Measurements from ENCODE around the gene TPD52L2. TPM values are rescaled to one million over a fixed set of nuclear protein-coding genes. Genes with fewer than 3 reads are reported as not detected.

Gene TPD52L2
- total RNA-seq, 1 experiment from 2014 or later, result 113 TPM

- ChIA-PET CTCF (interaction anchor here (0.6 kb wide), 2 partner anchors 20 to 128 kb away, joined by 3 to 4 read pairs; no protein-coding TSS in a partner anchor), POLR2A (no interaction called here)
- no peaks in the 10 kb centered on the region for H3K9me3 ChIP-seq (ENCODE audit: control insufficient read depth, insufficient read depth, low read depth, low read length)
- H3K27ac ChIP-seq (ENCODE audit: low read length), result peak overlapping the region; percentile 39; the same call in 1 of the 2 replicates
- no peaks in the 10 kb centered on the region for H3K36me3 ChIP-seq (ENCODE audit: control insufficient read depth, insufficient read depth, low read length)
- H3K4me1 ChIP-seq (ENCODE audit: control insufficient read depth, insufficient read depth, low read length), result peaks cover 19% of the 10 kb centered on the region
- TF ChIP-seq, protein P1, sequence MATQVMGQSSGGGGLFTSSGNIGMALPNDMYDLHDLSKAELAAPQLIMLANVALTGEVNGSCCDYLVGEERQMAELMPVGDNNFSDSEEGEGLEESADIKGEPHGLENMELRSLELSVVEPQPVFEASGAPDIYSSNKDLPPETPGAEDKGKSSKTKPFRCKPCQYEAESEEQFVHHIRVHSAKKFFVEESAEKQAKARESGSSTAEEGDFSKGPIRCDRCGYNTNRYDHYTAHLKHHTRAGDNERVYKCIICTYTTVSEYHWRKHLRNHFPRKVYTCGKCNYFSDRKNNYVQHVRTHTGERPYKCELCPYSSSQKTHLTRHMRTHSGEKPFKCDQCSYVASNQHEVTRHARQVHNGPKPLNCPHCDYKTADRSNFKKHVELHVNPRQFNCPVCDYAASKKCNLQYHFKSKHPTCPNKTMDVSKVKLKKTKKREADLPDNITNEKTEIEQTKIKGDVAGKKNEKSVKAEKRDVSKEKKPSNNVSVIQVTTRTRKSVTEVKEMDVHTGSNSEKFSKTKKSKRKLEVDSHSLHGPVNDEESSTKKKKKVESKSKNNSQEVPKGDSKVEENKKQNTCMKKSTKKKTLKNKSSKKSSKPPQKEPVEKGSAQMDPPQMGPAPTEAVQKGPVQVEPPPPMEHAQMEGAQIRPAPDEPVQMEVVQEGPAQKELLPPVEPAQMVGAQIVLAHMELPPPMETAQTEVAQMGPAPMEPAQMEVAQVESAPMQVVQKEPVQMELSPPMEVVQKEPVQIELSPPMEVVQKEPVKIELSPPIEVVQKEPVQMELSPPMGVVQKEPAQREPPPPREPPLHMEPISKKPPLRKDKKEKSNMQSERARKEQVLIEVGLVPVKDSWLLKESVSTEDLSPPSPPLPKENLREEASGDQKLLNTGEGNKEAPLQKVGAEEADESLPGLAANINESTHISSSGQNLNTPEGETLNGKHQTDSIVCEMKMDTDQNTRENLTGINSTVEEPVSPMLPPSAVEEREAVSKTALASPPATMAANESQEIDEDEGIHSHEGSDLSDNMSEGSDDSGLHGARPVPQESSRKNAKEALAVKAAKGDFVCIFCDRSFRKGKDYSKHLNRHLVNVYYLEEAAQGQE (IDR thresholded peaks at IDR 0.05; ENCODE audit: insufficient read depth in 1 of 2, low read depth in 2 of 2, low read length in 1 of 2), result no peak
- no peak for TF ChIP-seq SIN3A (IDR thresholded peaks at IDR 0.05; ENCODE audit: borderline replicate concordance, insufficient read depth, low read depth, low read length)
- TF ChIP-seq, protein P2, sequence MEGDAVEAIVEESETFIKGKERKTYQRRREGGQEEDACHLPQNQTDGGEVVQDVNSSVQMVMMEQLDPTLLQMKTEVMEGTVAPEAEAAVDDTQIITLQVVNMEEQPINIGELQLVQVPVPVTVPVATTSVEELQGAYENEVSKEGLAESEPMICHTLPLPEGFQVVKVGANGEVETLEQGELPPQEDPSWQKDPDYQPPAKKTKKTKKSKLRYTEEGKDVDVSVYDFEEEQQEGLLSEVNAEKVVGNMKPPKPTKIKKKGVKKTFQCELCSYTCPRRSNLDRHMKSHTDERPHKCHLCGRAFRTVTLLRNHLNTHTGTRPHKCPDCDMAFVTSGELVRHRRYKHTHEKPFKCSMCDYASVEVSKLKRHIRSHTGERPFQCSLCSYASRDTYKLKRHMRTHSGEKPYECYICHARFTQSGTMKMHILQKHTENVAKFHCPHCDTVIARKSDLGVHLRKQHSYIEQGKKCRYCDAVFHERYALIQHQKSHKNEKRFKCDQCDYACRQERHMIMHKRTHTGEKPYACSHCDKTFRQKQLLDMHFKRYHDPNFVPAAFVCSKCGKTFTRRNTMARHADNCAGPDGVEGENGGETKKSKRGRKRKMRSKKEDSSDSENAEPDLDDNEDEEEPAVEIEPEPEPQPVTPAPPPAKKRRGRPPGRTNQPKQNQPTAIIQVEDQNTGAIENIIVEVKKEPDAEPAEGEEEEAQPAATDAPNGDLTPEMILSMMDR (IDR thresholded peaks at IDR 0.05), result no peak
- TF ChIP-seq POLR2AphosphoS5 (IDR thresholded peaks at IDR 0.05; ENCODE audit: low read depth, low read length), result no peak
- TF ChIP-seq TCF7L2 (IDR thresholded peaks at IDR 0.05; ENCODE audit: low read depth, low read length), result no peak
- BruUV-seq (replicated peaks), result no TSS peak
- intact Hi-C loops (cut with micrococcal nuclease; ENCODE audit: unreplicated experiment), result no loop called here
- in situ Hi-C loops (cut with HindIII; ENCODE audit: low pct_unique_long_range_greater_than_20kb, low sequenced_read_pairs), result no loop called here
- ATAC-seq (peak; percentile 64), DNase-seq (ENCODE audit: low read depth, low spot score) (no peak)
- no peaks in the 10 kb centered on the region for H3K27me3 ChIP-seq (ENCODE audit: control insufficient read depth, insufficient read depth, low read length)
- H3K4me3 ChIP-seq (ENCODE audit: low read depth in 2 of 2, low read length in 2 of 2), result no peak overlapping the region
These were observed 29.8 kb upstream of the TPD52L2 start for GRCh38 chr20:63835021-63835858.

GRCh38 chr20:63836458-63837344, 28.4 kb upstream of the TPD52L2 start:
- POLR2A ChIA-PET, result no interaction called here
- no peaks in the 10 kb centered on the region for H3K27me3 ChIP-seq (ENCODE audit: control insufficient read depth, insufficient read depth, low read length)
- TF ChIP-seq, protein P1 (IDR thresholded peaks at IDR 0.05; ENCODE audit: insufficient read depth in 1 of 2, low read depth in 2 of 2, low read length in 1 of 2), result no peak
- TF ChIP-seq POLR2AphosphoS5 (IDR thresholded peaks at IDR 0.05; ENCODE audit: low read depth, low read length), result no peak
- TF ChIP-seq TCF7L2 (IDR thresholded peaks at IDR 0.05; ENCODE audit: low read depth, low read length), result no peak
- TF ChIP-seq, protein P2 (IDR thresholded peaks at IDR 0.05), result no peak
- no peak for TF ChIP-seq SIN3A (IDR thresholded peaks at IDR 0.05; ENCODE audit: borderline replicate concordance, insufficient read depth, low read depth, low read length)
- DNase-seq (ENCODE audit: low read depth, low spot score) (no peak), ATAC-seq (0 out of 2 replicates have a peak, but pooled peaks have one; percentile 26)
- no peaks in the 10 kb centered on the region for H3K9me3 ChIP-seq (ENCODE audit: control insufficient read depth, insufficient read depth, low read depth, low read length)
- no peak overlapping the region for H3K4me3 ChIP-seq (ENCODE audit: low read depth in 2 of 2, low read length in 2 of 2)
- H3K4me1 ChIP-seq (ENCODE audit: control insufficient read depth, insufficient read depth, low read length), result peaks cover 19% of the 10 kb centered on the region
- H3K27ac ChIP-seq (ENCODE audit: low read length), result no peak overlapping the region
- CTCF ChIA-PET, result no interaction called here
- intact Hi-C loops (cut with micrococcal nuclease; ENCODE audit: unreplicated experiment) (no loop called here), in situ Hi-C loops (cut with HindIII; ENCODE audit: low pct_unique_long_range_greater_than_20kb, low sequenced_read_pairs) (no loop called here)
- no TSS peak for BruUV-seq (replicated peaks)
- no peaks in the 10 kb centered on the region for H3K36me3 ChIP-seq (ENCODE audit: control insufficient read depth, insufficient read depth, low read length)
